Activated naive CD4-positive, alpha-beta T cell treated with anti-CD3 and anti-CD28 coated beads, Interleukin-2, amount 50 U/mL, for 16 hours (primary cell): ENCODE measurements around the gene IFIT1B.
"Not testable (repeated sequence)": the region's sequence is repeated elsewhere in the genome, so short reads cannot be mapped to it uniquely, and the experiment has no call there.

ENCODE experiments used
- DNase-seq: peaks from one replicate; pipeline ENCODE4 v3.0.0-alpha.2; 2020

IFIT1B gene

GRCh38 chr10:89384474-89385340 is 6.9 kb downstream of the IFIT1B start:
- DNase-seq: no peak

GRCh38 chr10:89388806-89389205 is 10.9 kb downstream of the IFIT1B start:
- no peak for DNase-seq

- DNase-seq: no peak
Measured at GRCh38 chr10:89389254-89389653, 11.4 kb downstream of the IFIT1B start.

DNA sequence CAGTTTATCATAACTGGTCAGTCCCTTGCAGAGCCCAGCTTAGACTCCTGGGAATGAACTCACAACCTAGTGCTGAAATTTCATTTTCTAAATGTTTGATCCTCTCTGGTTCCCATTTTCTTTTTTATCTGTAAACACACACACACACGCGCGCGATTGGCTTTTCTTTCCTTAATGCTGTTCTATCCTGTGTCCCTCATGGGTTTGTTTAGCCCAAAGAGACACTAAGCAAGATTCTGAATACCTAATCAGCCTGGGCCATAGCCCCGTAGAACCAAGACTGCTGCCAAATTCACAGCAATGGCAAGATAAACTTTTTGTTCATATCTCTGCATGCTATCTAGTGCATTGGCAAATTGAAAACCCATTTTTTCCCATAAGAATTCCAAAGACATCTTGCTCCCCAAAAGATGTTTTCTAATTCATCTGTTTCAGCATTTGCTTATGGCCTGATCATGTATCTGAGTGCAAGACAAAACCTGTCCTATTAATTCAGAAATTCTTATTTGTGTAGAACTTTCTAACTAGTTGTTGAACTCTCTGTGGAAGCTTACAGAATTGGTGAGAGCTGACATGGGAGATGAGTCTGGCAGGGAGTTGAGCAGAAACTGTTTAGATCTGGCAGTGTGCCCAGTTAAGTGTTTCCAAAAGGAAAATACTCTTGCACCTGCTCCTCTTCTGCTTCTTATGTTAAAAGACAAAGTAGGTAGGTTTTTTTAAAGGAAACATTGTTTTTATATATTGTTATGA is 12.8 kb downstream of the IFIT1B start:
- no peak for DNase-seq

DNA sequence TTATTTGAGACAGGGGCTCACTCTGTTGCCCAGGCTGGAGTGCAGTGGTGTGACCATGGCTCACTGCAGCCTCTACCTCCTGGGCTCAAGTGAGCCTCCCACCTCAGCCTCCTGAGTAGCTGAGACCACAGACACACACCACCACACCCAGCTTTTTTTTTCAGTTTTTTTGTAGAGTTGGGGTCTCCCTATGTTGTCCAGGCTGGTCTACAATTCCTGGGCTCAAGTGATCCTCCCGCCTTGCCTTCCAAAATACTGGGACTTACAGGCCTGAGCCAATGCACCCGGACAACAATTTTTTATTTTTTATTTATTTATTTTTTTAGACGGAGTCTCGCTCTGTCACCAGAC is 13.3 kb downstream of the IFIT1B start:
- not testable (repeated sequence) for DNase-seq

- DNase-seq: no peak
Measured at GRCh38 chr10:89391907-89392756, 14.3 kb downstream of the IFIT1B start, which contains the start of gene IFIT1. TSS of gene IFIT1 (plus strand) at chr10:89392623. CDS start at chr10:89392713, 90 bp downstream.

- DNase-seq: no peak
Measured at GRCh38 chr10:89392974-89393373, 15.1 kb downstream of the IFIT1B start.

DNA sequence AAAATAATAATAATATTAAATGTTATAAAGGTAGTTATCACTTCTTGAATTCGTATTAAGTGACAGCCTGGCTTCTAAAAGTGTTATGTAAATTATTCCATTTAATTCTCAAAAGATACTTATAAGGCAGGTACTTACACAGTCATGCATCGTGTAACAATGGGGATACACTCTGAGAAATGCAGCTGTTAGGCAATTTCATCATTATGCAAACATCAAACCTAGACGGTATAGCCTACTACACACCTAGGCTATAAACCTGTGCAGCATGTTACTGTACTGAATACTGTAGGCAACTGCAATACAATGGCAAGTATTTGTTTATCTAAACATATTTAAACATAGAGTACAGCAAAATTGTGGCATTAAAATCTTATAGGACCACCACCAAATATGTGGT is 16.0 kb downstream of the IFIT1B start:
- no peak for DNase-seq

- DNase-seq: no peak
Measured at GRCh38 chr10:89395141-89395540, 17.3 kb downstream of the IFIT1B start.

DNA sequence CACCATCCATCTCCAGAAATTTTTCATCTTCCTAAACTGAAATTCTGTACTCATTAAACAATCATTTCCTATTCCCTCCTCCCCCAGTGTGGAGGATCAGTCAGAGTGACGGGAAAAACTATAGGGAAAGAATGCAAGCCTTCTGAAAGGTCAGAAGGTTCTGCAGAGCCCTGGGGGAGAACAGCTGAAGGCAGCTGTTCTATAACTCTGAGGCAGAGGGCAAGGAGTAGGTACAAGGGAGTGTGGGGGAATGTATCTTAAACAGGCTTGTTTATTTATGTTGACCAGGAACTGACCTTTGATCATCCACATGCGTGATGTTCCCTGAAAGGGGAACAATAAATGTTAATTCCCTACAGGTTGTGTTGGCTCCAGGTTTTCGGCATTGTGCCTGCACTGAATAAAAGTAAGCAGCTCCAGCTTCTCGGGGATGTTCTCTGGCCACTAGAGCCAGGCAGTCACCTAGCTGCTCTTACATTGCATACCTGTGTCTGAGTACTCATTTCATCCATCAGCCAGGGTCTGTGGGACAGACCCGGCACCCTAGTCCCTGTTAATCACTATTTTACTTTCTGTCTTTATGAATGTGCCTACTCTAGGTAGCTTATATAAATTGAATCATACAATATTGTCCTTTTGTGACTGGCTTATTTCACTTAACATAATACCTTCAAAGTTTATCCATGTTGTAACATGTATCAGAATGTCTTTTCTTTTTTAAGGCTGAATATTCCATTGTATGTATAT is 20.3 kb downstream of the IFIT1B start:
- no peak for DNase-seq

DNA sequence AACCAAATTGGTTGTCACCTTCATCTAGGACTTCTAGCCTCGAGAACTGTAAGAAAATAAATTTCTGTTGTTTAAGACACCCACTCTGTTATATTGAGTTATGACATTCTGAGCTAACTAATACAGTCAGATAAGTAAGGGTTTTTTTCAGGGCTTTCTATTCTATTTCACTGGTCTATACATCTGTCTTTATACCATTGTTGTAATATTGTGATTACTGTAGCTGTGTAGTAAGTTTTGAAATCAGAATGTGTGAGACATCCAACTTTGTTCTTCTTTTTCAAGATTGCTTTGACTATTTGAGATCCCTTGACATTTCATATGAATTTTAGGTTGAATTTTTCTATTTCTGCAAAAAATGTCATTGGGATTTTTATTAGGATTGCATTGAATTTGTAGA is 22.1 kb downstream of the IFIT1B start:
- no peak for DNase-seq

- DNase-seq: no peak
Measured at GRCh38 chr10:89403043-89403442, 25.2 kb downstream of the IFIT1B start.

DNA sequence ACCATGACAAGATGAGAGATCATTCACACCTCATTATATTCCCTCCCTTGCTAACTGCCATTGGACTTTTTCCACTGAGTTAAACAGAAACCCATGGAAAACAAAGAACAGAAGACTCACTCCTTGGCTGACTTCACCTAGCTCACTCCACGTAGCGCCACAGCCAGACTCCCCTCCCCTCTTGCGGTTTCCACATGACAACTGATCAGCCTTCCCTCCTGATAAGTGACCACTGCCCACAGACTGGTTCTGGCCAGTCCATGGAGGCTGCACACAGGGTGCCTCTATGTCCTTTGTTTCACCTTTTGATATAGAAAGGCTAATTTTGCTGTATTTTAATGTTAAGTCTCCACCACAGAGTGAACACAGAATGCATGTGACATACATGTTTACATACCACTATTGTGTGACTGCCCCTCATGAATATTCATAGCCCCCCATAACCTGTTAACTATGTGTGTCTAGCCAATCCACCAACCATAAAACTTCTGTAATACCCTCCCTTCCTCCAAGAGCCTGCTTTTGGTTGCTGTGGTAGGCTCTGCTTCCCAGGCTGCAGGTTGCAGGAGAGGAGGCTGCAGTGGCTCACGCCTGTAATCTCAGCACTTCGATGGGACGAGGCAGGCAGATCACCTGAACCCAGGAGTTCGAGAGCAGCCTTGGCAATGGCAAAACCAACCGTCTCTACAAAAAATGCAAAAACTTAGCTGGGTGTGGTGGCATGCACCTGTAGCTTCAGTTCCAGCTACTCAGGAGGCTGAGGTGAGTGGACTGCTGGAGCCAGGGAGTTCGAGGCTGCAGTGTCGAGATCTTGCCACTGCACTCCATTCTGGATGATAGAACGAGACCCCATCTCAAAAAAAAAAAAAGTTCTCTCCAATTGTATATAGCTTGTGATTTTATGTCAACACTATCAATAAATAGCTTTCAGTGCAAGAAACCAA is 26.5 kb downstream of the IFIT1B start:
- DNase-seq: no peak

- DNase-seq: not testable (repeated sequence)
Measured at GRCh38 chr10:89406178-89406577, 28.3 kb downstream of the IFIT1B start.

- not testable (repeated sequence) for DNase-seq
Measured at GRCh38 chr10:89407792-89408191, 29.9 kb downstream of the IFIT1B start.

DNA sequence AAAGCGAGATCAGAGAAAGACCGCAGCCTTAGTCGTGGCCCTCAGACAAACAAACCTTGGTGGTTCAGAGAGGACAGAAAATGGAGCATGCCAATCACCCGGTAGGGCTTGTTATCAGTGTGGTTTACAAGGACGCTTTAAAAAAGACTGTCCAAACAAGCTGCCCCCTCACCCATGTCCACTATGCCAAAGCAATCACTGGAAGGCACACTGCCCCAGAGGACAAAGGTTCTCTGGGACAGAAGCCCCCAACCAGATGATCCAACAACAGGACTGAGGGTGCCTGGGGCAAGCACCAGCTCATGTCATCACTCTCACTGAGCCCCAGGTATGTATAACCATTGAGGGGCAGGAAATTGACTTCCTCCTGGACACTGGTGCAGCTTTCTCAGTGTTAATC is 31.4 kb downstream of the IFIT1B start:
- DNase-seq: not testable (repeated sequence)

GRCh38 chr10:89410551-89410950 is 32.7 kb downstream of the IFIT1B start:
- DNase-seq: not testable (repeated sequence)

- not testable (repeated sequence) for DNase-seq
Measured at GRCh38 chr10:89411135-89411534, 33.3 kb downstream of the IFIT1B start.

DNA sequence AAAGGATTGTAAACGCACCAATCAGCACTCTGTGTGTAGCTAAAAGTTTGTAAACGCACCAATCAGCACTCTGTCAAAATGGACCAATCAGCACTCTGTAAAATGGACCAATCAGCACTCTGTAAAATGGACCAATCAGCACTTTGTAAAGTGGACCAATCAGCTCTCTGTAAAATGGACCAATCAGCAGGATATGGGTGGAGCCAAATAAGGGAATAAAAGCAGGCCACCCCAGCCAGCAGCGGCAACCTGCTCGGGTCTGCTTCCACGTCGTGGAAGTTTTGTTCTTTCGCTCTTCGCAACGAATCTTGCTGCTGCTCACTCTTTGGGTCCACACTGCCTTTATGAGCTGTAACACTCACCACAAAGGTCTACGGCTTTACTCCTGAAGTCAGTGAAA is 34.4 kb downstream of the IFIT1B start:
- DNase-seq: peak; percentile 56

DNA sequence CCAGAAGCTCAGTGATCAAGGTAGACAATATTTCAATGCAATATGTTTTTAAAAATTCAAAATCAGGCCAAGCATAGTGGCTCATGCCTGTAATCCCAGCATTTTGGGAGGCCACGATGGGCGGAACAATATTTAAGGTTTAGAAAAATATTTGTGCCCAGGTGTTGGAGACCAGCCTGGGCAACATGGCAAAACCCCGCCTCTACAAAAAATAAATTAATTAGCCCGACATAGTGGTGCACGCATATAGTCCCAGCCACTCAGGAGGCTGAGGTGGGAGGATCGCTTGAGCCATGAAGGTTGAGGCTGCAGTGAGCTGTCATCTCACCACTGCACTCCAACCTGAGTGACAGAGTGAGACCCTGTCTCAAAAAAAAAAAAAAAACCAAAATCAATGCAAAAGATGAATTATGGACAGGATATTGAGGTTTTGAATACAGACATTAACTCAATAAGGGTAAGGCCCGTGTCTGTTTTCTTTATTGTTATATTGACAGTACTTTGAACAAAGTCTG is 35.6 kb downstream of the IFIT1B start:
- DNase-seq: no peak
